Thoracic aorta (tissue), 2 donors: Measurements from ENCODE around the gene PCDH8. TPM values are rescaled to one million over a fixed set of nuclear protein-coding genes. Genes with fewer than 3 reads are reported as not detected.

Experiments
- ATAC-seq: fragments of 150-250 bp; one replicate; pipeline ENCODE4 v1.8.0; 2017; ENCODE audit warnings: low read depth; ENCODE audit not compliant: insufficient number of reproducible peaks, low FRiP score
- DNase-seq: peaks from one replicate; pipeline ENCODE4 v3.0.0-alpha.2; 2020; ENCODE audit warnings: low spot score
- H3K27ac ChIP-seq, 2 donors: fragments of 200-600 bp; sonication (generic); 1 replicate in 1 of 2; 2 replicates in 1 of 2; pipeline ENCODE4 v1.5.1; 2016; ENCODE audit warnings: mild to moderate bottlenecking in 2 of 2, moderate library complexity in 2 of 2
- H3K27me3 ChIP-seq: fragments of 200-600 bp; sonication (generic); replicated peaks from 2 replicates; pipeline ENCODE4 v1.6.0; 2016; ENCODE audit warnings: mild to moderate bottlenecking; ENCODE audit not compliant: insufficient read depth
- H3K36me3 ChIP-seq: fragments of 200-600 bp; sonication (generic); one replicate; pipeline ENCODE4 v1.5.1; 2016
- H3K4me1 ChIP-seq, 2 donors: fragments of 200-600 bp; sonication (generic); 1 replicate in 1 of 2; 2 replicates in 1 of 2; pipeline versions ENCODE4 v1.5.1 to v1.6.0; 2016; ENCODE audit warnings: low read depth in 2 of 2, mild to moderate bottlenecking in 1 of 2; ENCODE audit not compliant: control insufficient read depth in 1 of 2
- H3K4me3 ChIP-seq: fragments of 200-600 bp; sonication (generic); 2 replicates; pipeline ENCODE4 v1.5.1; 2016; ENCODE audit warnings: mild to moderate bottlenecking
- H3K9me3 ChIP-seq: fragments of 200-600 bp; sonication (generic); 2 replicates; pipeline ENCODE4 v1.5.1; 2016
- total RNA-seq, 2 donors: library from RNA; depleted of rRNA; stranded (reverse); fragments of >200 nt; gene quantifications; one replicate each; pipeline versions ENCODE4 v1.1.0 to v1.2.3, GENCODE V29; 2016
- TF ChIP-seq, protein P1 (sequence below): fragments of 200-600 bp; sonication (generic); IDR thresholded peaks from one replicate; pipeline ENCODE4 v1.5.1; 2019; ENCODE audit warnings: antibody characterized with exemption

PCDH8 gene
- total RNA-seq, 2 donors from 2014 or later: not detected

DNA sequence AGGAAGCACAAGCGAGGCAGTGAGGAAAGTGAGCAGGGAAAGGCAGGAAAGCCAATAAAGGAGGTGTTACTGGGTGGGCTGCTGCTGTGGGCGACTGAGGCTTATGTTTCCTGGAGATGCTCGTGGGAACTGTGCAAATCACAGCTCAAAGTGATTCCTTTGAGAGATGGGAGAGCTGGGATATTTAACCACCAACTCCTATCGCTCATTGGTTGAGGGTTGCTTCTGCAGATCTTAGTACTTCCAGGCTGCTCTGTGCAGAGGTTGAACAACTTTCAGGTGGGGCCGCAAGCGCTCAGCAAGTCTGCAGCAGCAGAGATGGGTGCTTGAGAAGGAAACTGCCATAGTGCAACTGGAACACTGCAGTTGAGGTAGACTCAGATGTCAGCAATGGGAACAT lies 8.4 kb downstream of the PCDH8 start:
- Histone ChIP-seq H3K27me3 (no peaks in the 10 kb centered on the region), H3K4me3 (no peak overlapping the region), H3K4me1 (no peaks in the 10 kb centered on the region), H3K27ac (no peak overlapping the region), H3K9me3 (no peaks in the 10 kb centered on the region), H3K36me3 (no peaks in the 10 kb centered on the region)
- TF ChIP-seq, protein P1, sequence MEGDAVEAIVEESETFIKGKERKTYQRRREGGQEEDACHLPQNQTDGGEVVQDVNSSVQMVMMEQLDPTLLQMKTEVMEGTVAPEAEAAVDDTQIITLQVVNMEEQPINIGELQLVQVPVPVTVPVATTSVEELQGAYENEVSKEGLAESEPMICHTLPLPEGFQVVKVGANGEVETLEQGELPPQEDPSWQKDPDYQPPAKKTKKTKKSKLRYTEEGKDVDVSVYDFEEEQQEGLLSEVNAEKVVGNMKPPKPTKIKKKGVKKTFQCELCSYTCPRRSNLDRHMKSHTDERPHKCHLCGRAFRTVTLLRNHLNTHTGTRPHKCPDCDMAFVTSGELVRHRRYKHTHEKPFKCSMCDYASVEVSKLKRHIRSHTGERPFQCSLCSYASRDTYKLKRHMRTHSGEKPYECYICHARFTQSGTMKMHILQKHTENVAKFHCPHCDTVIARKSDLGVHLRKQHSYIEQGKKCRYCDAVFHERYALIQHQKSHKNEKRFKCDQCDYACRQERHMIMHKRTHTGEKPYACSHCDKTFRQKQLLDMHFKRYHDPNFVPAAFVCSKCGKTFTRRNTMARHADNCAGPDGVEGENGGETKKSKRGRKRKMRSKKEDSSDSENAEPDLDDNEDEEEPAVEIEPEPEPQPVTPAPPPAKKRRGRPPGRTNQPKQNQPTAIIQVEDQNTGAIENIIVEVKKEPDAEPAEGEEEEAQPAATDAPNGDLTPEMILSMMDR: no peak
- ATAC-seq (no peak), DNase-seq (no peak)

- Histone ChIP-seq H3K9me3 (no peaks in the 10 kb centered on the region), H3K36me3 (no peaks in the 10 kb centered on the region), H3K27ac (no peak overlapping the region), H3K4me1 (no peaks in the 10 kb centered on the region), H3K4me3 (no peak overlapping the region), H3K27me3 (no peaks in the 10 kb centered on the region)
- ATAC-seq (no peak), DNase-seq (no peak)
- TF ChIP-seq, protein P1: no peak
These were observed 9.9 kb downstream of the PCDH8 start for GRCh38 chr13:52838433-52839107.

DNA sequence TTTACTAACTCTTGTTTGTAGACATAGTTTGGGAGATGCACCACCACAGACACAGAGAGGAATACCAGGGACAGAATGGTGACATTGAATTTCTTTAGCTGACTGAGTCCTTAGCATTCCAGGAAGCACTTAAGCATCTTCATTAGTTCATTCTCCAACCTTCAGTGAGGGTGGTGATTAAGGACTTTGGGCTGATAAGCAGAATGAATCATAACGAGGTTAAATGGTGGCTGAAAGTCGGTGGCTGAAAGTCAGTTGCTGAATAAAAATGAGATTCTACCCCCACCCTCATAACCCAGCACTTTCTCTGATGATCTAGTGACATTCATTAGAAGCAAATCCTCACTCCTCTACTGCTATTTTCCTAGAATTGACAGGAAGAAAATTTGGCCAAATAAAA lies 10.6 kb downstream of the PCDH8 start:
- Histone ChIP-seq H3K4me3 (no peak overlapping the region), H3K4me1 (no peaks in the 10 kb centered on the region), H3K9me3 (no peaks in the 10 kb centered on the region), H3K36me3 (no peaks in the 10 kb centered on the region), H3K27ac (no peak overlapping the region), H3K27me3 (no peaks in the 10 kb centered on the region)
- TF ChIP-seq, protein P1: no peak
- no peak for ATAC-seq
- no peak for DNase-seq

- no peaks in the 10 kb centered on the region for H3K9me3 ChIP-seq
- no peaks in the 10 kb centered on the region for H3K4me1 ChIP-seq
- H3K4me3 ChIP-seq: no peak overlapping the region
- no peaks in the 10 kb centered on the region for H3K27me3 ChIP-seq
- no peak overlapping the region for H3K27ac ChIP-seq
- no peaks in the 10 kb centered on the region for H3K36me3 ChIP-seq
- DNase-seq (no peak), ATAC-seq (no peak)
- TF ChIP-seq, protein P1: no peak
These were observed 13.2 kb downstream of the PCDH8 start for GRCh38 chr13:52835071-52835839.

DNA sequence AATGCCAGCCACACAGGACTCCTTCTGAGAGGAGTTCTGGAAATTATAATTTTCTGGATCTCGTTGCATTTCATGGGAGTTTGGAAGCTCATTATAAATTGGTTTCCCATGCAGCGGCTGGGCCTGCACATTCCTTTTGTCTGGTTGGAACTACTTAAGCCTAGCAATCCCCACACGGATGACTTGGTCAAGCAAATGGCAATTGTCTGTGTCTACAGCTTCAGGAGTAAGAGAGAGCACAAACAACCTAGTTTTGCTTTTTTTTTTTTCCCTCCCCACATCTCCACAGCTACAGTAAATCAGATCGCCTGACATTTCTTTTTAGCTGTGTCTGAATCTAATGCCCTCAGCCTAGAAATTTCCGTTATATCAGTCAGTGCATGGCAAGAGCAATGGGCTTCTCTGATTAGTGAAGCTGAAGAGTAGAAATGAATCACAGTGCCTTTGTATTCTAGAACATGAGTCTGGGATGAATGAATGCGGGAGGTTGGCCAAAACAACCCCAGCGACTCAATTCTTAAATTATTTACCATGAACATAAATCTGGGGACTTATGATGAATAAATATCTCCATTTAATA lies 15.1 kb downstream of the PCDH8 start:
- no peak for ATAC-seq
- no peaks in the 10 kb centered on the region for H3K36me3 ChIP-seq
- no peak overlapping the region for H3K4me3 ChIP-seq
- H3K9me3 ChIP-seq: no peaks in the 10 kb centered on the region
- TF ChIP-seq, protein P1: no peak
- DNase-seq: no peak
- no peaks in the 10 kb centered on the region for H3K4me1 ChIP-seq
- H3K27me3 ChIP-seq: no peaks in the 10 kb centered on the region
- H3K27ac ChIP-seq: no peak overlapping the region
